Testis (tissue), 2 donors: ENCODE results near the gene ZNF486.

Experiments
- CTCF ChIP-seq, 3 experiments: fragments of 450-650 bp in 2 of 3; fragments of 200-600 bp in 1 of 3; sonication (generic) in 1 of 3; IDR thresholded peaks; one replicate each; pipeline ENCODE4 v1.5.1; 2016 to 2019; ENCODE audit warnings: antibody characterized with exemption in 3 of 3, mild to moderate bottlenecking in 2 of 3, moderate library complexity in 1 of 3
- POLR2A ChIP-seq: fragments of 450-650 bp; IDR thresholded peaks from one replicate; pipeline ENCODE4 v1.6.1; 2017; ENCODE audit warnings: antibody characterized with exemption, mild to moderate bottlenecking, moderate library complexity

- TF ChIP-seq CTCF (IDR thresholded peaks at IDR 0.05) (no peak), POLR2A (no peak)
Observed at GRCh38 chr19:20164456-20164855, 2.6 kb upstream of the ZNF486 start.
